Measurements from ENCODE around the gene RNF39.

RNF39 gene

GRCh38 chr6:30096829-30097228 is 21.3 kb upstream of the RNF39 start:
- no peak for DNase-seq

GRCh38 chr6:30093951-30094661 is 18.5 kb upstream of the RNF39 start:
- DNase-seq = no peak

GRCh38 chr6:30092852-30093543 is 17.4 kb upstream of the RNF39 start:
- DNase-seq = no peak

- DNase-seq = peak; percentile 74
These were observed 16.2 kb upstream of the RNF39 start for GRCh38 chr6:30091577-30092381.

GRCh38 chr6:30087876-30088275 is 12.3 kb upstream of the RNF39 start:
- DNase-seq = no peak

- no peak for DNase-seq
These were observed 1.6 kb upstream of the RNF39 start for GRCh38 chr6:30077218-30077617.

- DNase-seq = peak; percentile 69
These were observed 492 bp upstream of the RNF39 start for GRCh38 chr6:30075790-30076732.

GRCh38 chr6:30074331-30075093 is 1.1 kb downstream of the RNF39 start:
- DNase-seq = no peak

GRCh38 chr6:30073489-30074235 is 1.9 kb downstream of the RNF39 start:
- no peak for DNase-seq

- DNase-seq = no peak
These were observed 3.7 kb downstream of the RNF39 start for GRCh38 chr6:30071858-30072257.

GRCh38 chr6:30071081-30071818 is 4.3 kb downstream of the RNF39 start:
- no peak for DNase-seq

GRCh38 chr6:30067460-30068139 is 8.0 kb downstream of the RNF39 start:
- DNase-seq = no peak

- DNase-seq = peak; percentile 99
These were observed 8.8 kb downstream of the RNF39 start, which contains the start of gene PPP1R11 for GRCh38 chr6:30066577-30067459. Gene PPP1R11 (plus strand): TSS chr6:30067198. CDS start chr6:30067411, 213 bp downstream.

GRCh38 chr6:30066082-30066481 is 9.5 kb downstream of the RNF39 start:
- no peak for DNase-seq

- no peak for DNase-seq
These were observed 12.3 kb downstream of the RNF39 start for GRCh38 chr6:30063315-30063714.

GRCh38 chr6:30062471-30063178 is 12.9 kb downstream of the RNF39 start:
- no peak for DNase-seq

GRCh38 chr6:30061858-30062458 is 13.6 kb downstream of the RNF39 start:
- DNase-seq = no peak
